Activated naive CD4-positive, alpha-beta T cell treated with anti-CD3 and anti-CD28 coated beads for 36 hours (primary cell): Measurements from ENCODE around the gene PPM1L. TPM values are rescaled to one million over a fixed set of nuclear protein-coding genes. Genes with fewer than 3 reads are reported as not detected.

Experiments
- CTCF ChIA-PET: fragments of 350-600 bp; sonication (Branson Sonifier 250); formaldehyde crosslinking; loops from one replicate; lab custom pipeline; 2021; ENCODE audit warnings: antibody characterized with exemption; lab: Charles Lee
- DNase-seq: peaks from one replicate; pipeline ENCODE4 v3.0.0-alpha.2; 2020
- H3K27ac Mint-ChIP-seq: one replicate; pipeline ENCODE4 v1.8.0; 2021; ENCODE audit warnings: mild to moderate bottlenecking, mixed read lengths
- H3K27me3 Mint-ChIP-seq: one replicate; pipeline ENCODE4 v1.8.0; 2021; ENCODE audit warnings: low read depth, mixed read lengths
- H3K36me3 Mint-ChIP-seq: one replicate; pipeline ENCODE4 v1.8.0; 2021; ENCODE audit warnings: low read depth, mixed read lengths
- H3K4me1 Mint-ChIP-seq: one replicate; pipeline ENCODE4 v1.8.0; 2021; ENCODE audit warnings: low read depth, mixed read lengths
- H3K4me3 Mint-ChIP-seq: one replicate; pipeline ENCODE4 v1.8.0; 2021; ENCODE audit warnings: mild to moderate bottlenecking, moderate library complexity, mixed read lengths
- H3K9me3 Mint-ChIP-seq: one replicate; pipeline ENCODE4 v1.8.0; 2021; ENCODE audit warnings: mixed read lengths
- intact Hi-C: fragments of 100-400 bp; cut with micrococcal nuclease; formaldehyde crosslinking; loops from one replicate; pipeline ENCODE4 v1.15.1; 2023
- total RNA-seq, 2 experiments: library from RNA; stranded (reverse); gene quantifications; one replicate each; pipeline ENCODE4 v1.2.3, GENCODE V29; 2021

The PPM1L gene
- total RNA-seq, 2 experiments from 2014 or later: 2.1 TPM

DNA sequence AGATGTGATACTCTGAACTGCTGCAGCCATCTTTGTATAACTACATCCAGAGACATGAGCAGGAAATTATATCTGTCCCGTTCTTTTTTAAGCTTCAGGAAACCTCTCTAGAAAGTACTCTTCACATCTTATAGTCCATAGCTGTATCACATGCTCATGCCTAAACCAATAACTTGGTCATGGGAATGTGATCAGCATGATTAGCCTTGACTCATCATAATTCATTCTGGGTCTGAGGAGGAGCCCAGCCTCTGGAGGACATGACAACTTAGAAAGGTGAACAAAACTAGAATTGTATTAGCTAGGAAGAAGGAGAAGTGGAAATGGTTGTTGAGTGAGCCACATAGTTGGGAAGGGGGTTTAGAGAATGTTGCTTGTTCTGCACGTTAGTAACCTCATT, 12.9 kb downstream of the PPM1L start:
- no peak overlapping the region for H3K4me3 Mint-ChIP-seq
- no peaks in the 10 kb centered on the region for H3K36me3 Mint-ChIP-seq
- H3K4me1 Mint-ChIP-seq: peaks cover 4% of the 10 kb centered on the region
- no peak for DNase-seq
- CTCF ChIA-PET: interaction anchor here (0.5 kb wide), 1 partner anchor 10 kb away, joined by 3 read pairs; no protein-coding TSS in a partner anchor
- intact Hi-C loops: no loop called here
- no peaks in the 10 kb centered on the region for H3K9me3 Mint-ChIP-seq
- no peaks in the 10 kb centered on the region for H3K27me3 Mint-ChIP-seq
- H3K27ac Mint-ChIP-seq: no peak overlapping the region

DNA sequence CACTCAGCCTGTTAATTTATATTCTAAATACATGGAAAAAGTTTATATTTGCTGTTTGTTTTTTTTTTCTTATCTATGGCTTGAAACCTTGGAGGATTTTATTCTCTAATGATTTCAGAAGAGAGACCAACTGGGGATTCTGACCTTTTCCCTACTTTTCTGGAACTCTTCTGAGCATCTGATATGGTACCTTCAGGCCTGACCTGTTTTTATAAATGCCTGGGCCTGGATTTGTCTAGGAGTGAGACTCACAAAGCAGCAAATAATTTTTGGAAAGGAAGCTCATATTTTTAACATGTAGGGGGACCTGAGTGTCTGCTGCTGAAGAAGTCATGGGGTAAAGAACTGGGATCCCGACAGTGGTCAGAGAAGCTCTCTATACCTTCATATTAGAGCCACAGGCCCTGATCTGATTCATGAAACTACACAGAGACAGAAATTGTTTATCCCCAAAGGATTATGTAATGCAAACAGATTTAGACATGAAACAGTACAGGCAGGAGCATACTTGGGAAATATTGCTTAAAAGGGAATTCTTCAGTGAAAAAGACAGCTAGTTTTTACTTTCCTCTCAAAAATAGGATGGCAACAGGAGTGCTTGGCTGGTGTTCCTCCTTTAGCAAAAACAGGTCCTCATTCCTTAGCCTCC, 15.9 kb downstream of the PPM1L start:
- Mint-ChIP-seq H3K36me3 (no peaks in the 10 kb centered on the region), H3K27me3 (no peaks in the 10 kb centered on the region), H3K27ac (no peak overlapping the region), H3K4me3 (no peak overlapping the region), H3K4me1 (peaks cover 6% of the 10 kb centered on the region), H3K9me3 (no peaks in the 10 kb centered on the region)
- no peak for DNase-seq
- intact Hi-C loops: no loop called here
- CTCF ChIA-PET: no interaction called here

DNA sequence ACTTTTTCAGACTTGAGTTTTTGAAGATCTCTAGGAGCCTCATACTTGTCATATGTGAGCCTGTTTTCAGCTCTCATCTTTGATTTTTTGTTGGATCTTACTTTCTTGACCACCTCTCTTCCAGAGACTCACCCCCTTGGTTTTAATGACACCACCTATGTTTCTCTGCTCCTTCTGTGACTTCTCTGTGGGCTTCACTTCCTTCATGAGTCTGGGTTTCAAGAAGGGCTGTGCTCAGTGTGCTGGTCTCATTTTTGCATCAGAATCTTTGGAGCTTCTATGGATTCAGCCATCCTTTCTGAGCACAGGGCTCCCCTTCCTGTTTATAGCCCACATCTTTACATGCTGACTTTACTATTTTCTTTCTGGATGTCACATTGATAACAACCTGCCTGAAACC, 17.7 kb downstream of the PPM1L start:
- Mint-ChIP-seq H3K27ac (no peak overlapping the region), H3K36me3 (no peaks in the 10 kb centered on the region), H3K9me3 (no peaks in the 10 kb centered on the region), H3K4me3 (no peak overlapping the region), H3K27me3 (no peaks in the 10 kb centered on the region), H3K4me1 (peaks cover 6% of the 10 kb centered on the region)
- intact Hi-C loops: no loop called here
- CTCF ChIA-PET: no interaction called here
- no peak for DNase-seq

DNA sequence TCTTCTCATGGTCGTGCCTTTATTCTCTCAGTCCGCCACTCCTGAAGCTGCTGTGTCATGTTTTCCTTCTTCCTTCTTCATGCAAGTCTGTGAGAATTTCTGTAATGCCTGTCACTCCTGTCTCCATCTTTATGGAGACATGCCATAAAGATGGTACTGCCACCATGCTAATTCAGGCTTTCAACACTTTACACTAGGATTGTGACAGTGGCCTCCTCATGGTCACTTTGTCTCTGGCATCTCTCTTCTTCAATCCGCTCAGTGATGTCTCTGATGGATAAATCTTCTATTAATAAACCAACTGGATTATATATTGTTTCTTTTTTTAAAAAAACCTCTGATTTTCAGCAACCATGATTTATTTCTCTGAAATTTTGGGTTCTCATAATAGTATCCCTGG, 18.1 kb downstream of the PPM1L start:
- Mint-ChIP-seq H3K9me3 (no peaks in the 10 kb centered on the region), H3K36me3 (no peaks in the 10 kb centered on the region), H3K27ac (no peak overlapping the region), H3K4me3 (no peak overlapping the region), H3K4me1 (peaks cover 6% of the 10 kb centered on the region), H3K27me3 (no peaks in the 10 kb centered on the region)
- DNase-seq: no peak
- intact Hi-C loops: no loop called here
- CTCF ChIA-PET: no interaction called here

DNA sequence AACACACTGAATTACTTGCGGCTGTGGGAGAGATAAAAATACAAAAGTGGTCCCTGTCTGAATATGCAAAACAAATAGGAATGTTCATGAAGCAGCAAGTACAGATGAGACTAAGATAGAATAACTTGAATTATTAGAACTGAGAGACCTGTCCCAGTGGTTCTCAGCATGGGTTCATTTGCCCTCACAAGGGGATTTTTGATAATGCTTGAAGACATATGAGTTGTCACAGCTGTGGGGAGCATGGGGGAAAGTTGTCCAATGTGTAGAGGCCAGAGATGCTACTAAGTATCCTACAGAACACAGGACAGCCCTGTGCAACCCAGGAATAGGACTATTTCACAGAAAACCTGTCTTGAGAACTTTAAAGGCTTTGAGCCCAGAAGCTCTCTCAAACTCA, 22.4 kb downstream of the PPM1L start:
- Mint-ChIP-seq H3K4me1 (peaks cover 6% of the 10 kb centered on the region), H3K4me3 (no peak overlapping the region), H3K27me3 (no peaks in the 10 kb centered on the region), H3K36me3 (no peaks in the 10 kb centered on the region), H3K9me3 (no peaks in the 10 kb centered on the region), H3K27ac (no peak overlapping the region)
- CTCF ChIA-PET: interaction anchor here (0.6 kb wide), 1 partner anchor 9 kb away, joined by 3 read pairs; no protein-coding TSS in a partner anchor
- DNase-seq: no peak
- intact Hi-C loops: no loop called here

DNA sequence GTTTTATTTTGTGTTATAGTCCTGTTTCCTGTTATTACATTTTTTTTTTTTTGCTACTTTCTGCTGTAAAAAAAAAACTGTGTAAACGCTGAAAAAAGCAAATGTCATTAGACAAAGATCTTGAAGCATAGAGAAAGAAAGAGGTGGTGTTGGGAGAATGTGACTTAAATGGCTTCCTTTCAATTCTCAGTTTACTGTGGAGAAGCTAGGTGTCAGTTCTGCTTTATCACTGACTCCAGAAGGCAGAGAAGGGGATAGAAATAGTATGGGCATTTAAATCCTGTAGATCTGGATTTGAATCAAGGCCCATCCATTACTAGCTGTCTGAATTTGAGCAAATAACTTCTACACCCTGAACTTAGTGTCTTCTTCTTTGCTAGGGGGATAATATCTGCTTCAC, 23.0 kb downstream of the PPM1L start:
- Mint-ChIP-seq H3K27ac (no peak overlapping the region), H3K36me3 (no peaks in the 10 kb centered on the region), H3K4me3 (no peak overlapping the region), H3K4me1 (peaks cover 1% of the 10 kb centered on the region), H3K27me3 (no peaks in the 10 kb centered on the region), H3K9me3 (no peaks in the 10 kb centered on the region)
- CTCF ChIA-PET: interaction anchor here (0.6 kb wide), 1 partner anchor 10 kb away, joined by 3 read pairs; no protein-coding TSS in a partner anchor
- no peak for DNase-seq
- intact Hi-C loops: no loop called here

DNA sequence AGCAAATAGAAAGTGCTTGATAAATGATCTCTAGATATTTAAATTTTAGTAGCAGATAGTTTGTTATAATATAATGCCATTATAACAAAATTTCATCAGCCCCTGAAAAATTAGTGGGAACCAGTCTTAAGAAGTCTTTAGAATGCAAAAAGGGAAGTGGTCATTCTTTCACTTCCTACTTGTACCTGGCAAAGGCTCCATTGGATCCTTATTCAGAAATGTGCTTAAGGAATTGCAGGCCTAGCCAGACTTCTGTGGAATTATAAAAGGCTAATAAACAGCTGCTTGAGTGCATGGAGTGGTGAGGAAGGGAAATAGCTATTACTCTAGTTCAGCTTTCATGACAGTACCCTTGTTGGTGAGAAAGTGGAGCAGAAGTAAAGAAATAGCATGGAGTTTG, 24.2 kb downstream of the PPM1L start:
- CTCF ChIA-PET: no interaction called here
- H3K27me3 Mint-ChIP-seq: no peaks in the 10 kb centered on the region
- H3K9me3 Mint-ChIP-seq: no peaks in the 10 kb centered on the region
- H3K4me1 Mint-ChIP-seq: no peaks in the 10 kb centered on the region
- no peak for DNase-seq
- H3K36me3 Mint-ChIP-seq: no peaks in the 10 kb centered on the region
- H3K27ac Mint-ChIP-seq: no peak overlapping the region
- intact Hi-C loops: no loop called here
- no peak overlapping the region for H3K4me3 Mint-ChIP-seq

DNA sequence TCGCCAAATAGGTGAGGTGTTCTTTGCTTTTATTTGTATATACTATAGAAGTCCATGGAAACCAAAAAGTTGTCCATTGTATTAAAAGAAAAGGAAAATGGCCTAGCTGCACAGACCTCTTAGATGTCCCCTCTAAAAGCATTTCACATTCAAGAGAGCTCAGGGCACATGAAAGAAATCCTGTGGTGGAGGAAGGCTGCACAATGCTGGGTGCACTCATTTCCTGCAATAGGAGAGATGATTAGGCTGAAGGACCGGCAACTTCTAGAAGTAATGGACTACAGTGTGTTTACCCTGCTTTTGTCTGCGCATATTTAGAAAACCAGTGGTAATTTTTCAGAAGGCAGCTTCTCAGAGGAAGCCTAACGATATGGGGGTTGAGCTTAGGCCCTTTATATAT, 25.4 kb downstream of the PPM1L start:
- no peaks in the 10 kb centered on the region for H3K9me3 Mint-ChIP-seq
- no peak for DNase-seq
- CTCF ChIA-PET: no interaction called here
- intact Hi-C loops: no loop called here
- no peak overlapping the region for H3K27ac Mint-ChIP-seq
- H3K36me3 Mint-ChIP-seq: no peaks in the 10 kb centered on the region
- H3K4me1 Mint-ChIP-seq: no peaks in the 10 kb centered on the region
- no peak overlapping the region for H3K4me3 Mint-ChIP-seq
- no peaks in the 10 kb centered on the region for H3K27me3 Mint-ChIP-seq

DNA sequence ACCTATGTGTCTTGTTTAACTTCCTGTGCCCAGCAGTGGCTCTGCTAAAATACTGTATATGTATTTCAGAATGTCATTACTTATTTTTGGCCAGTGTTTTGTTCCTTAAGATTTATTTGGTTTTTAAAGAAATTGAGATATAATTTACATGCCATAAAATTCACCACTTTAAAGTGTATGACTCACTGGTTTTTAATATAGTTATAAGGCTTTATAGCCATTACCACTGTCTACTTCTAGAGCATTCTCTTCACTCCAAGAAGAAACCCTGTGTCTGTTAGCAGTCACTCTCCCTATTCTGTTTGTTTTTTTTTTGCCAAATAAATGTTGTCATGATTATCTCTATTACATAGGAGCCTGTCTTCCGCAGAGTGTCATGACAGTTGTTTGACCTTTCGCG, 25.8 kb downstream of the PPM1L start:
- CTCF ChIA-PET: interaction anchor here (0.6 kb wide), 1 partner anchor 287 kb away, joined by 3 read pairs; no protein-coding TSS in a partner anchor
- no peak for DNase-seq
- Mint-ChIP-seq H3K27ac (no peak overlapping the region), H3K4me1 (no peaks in the 10 kb centered on the region), H3K36me3 (no peaks in the 10 kb centered on the region), H3K4me3 (no peak overlapping the region), H3K9me3 (no peaks in the 10 kb centered on the region), H3K27me3 (no peaks in the 10 kb centered on the region)
- intact Hi-C loops: no loop called here

DNA sequence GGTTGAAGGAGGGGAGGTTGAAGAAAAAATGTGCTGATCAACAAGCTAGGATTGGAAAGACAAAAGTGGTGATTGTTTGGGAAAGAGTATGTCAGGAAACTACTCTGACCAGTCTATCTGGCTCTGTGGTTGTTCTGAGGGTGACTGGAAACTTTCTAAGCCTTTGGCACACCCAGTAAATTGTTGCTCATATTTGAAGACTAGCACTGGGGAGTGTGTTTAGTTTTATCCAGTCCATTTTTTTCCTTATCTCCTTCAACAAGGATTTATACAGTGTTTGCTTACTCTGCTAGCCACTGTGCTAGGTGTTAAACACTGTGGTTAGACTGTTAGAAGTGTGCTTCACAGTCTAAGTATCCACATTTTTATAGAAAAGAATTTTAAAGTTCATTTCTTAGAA, 28.8 kb downstream of the PPM1L start:
- peaks cover 4% of the 10 kb centered on the region for H3K36me3 Mint-ChIP-seq
- intact Hi-C loops: no loop called here

DNA sequence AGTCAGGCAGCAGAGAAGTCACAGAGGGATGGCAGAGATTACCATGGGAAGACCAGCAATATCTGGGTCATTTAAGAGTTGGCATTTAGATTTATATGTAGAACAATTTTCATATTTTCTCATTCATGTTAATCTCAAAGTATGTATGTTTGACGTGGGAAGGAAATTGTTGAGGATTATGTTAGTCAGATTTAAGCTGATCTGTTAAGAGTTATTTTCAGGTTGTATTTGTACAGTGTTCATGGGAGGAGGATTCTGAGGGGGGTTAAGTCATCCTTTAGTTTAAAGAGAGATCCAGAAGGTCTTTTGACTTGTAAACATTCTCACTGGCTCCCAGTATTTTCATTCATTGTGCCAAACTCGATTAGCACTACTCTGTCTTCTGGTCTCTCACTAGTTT, 34.7 kb downstream of the PPM1L start:
- H3K4me1 Mint-ChIP-seq: no peaks in the 10 kb centered on the region
- intact Hi-C loops: no loop called here
- no peak overlapping the region for H3K4me3 Mint-ChIP-seq
- peaks cover 4% of the 10 kb centered on the region for H3K27me3 Mint-ChIP-seq
- no peak overlapping the region for H3K27ac Mint-ChIP-seq
- peaks cover 7% of the 10 kb centered on the region for H3K9me3 Mint-ChIP-seq
- no peak for DNase-seq
- CTCF ChIA-PET: no interaction called here
- peaks cover 4% of the 10 kb centered on the region for H3K36me3 Mint-ChIP-seq

More for the DNA sequence above, 28.8 kb downstream of the PPM1L start:
- Mint-ChIP-seq H3K9me3 (peaks cover 7% of the 10 kb centered on the region), H3K4me1 (no peaks in the 10 kb centered on the region), H3K27me3 (peaks cover 4% of the 10 kb centered on the region), H3K27ac (no peak overlapping the region), H3K4me3 (no peak overlapping the region)
- CTCF ChIA-PET: no interaction called here
- no peak for DNase-seq

DNA sequence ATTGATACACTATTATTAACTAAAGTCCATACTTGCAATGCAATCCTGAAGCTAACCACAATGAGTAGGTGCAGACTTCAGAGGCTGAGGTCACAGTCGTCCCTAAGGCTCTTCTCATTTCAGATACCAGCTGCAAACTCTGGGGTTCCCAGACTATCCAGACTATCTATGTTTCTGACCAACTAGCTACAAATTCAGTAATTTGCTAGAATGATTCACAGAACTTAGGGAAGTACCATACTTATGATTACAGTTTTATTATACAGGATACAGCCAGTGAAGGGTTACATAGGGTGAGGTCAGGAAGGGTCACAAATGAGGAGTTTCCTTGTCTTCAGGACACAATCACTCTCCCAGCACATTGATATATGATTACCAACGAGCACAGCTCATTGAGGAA, 36.5 kb downstream of the PPM1L start:
- no peaks in the 10 kb centered on the region for H3K27me3 Mint-ChIP-seq
- peaks cover under 1% of the 10 kb centered on the region for H3K36me3 Mint-ChIP-seq
- DNase-seq: no peak
- H3K4me1 Mint-ChIP-seq: no peaks in the 10 kb centered on the region
- H3K4me3 Mint-ChIP-seq: no peak overlapping the region
- CTCF ChIA-PET: interaction anchor here (0.6 kb wide), 1 partner anchor 168 kb away, joined by 3 read pairs; no protein-coding TSS in a partner anchor
- no peak overlapping the region for H3K27ac Mint-ChIP-seq
- intact Hi-C loops: no loop called here
- peaks cover 3% of the 10 kb centered on the region for H3K9me3 Mint-ChIP-seq

DNA sequence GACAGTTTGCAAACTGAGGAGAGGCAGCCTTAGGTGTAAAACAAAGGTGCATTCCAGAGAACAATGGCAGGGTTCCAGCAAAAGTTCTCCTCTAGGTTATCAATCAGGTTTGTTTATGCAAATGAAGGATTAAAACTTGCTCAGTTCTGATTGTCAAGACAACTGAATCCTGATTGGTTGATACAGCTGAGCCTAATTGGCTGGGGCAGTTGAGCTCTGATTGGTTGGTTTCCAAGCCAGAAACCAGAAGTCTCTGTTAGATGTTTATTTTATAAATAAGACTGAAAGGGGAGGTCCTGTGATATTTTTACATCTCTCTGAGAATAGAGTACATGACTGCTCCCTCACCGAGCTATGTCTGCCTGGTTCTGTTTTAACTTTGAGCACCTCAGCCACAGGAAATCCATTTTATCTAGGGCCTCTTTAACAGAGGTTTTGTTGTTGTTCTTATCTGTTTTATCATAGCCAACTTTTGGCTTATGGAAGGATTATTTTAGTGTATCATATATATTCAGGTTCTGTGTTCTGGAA, 37.8 kb downstream of the PPM1L start:
- Mint-ChIP-seq H3K27ac (no peak overlapping the region), H3K4me3 (no peak overlapping the region), H3K4me1 (no peaks in the 10 kb centered on the region), H3K27me3 (no peaks in the 10 kb centered on the region), H3K36me3 (no peaks in the 10 kb centered on the region), H3K9me3 (no peaks in the 10 kb centered on the region)
- intact Hi-C loops: no loop called here
- CTCF ChIA-PET: no interaction called here
- DNase-seq: no peak
